ENCODE results near the gene TLE4. TPM values are rescaled to one million over a fixed set of nuclear protein-coding genes. Genes with fewer than 3 reads are reported as not detected.

Gene TLE4
- total and polyA plus RNA-seq, 2 experiments from 2014 or later, result 29.6 to 38.4 TPM

- Histone ChIP-seq H3K27ac (no peak overlapping the region), H2AFZ (no peak overlapping the region), H3K27me3 (no peaks in the 10 kb centered on the region), H3K4me1 (ENCODE audit: insufficient read depth) (no peaks in the 10 kb centered on the region), H3K36me3 (replicated peaks; ENCODE audit: insufficient read depth, low read depth) (no peaks in the 10 kb centered on the region), H3K9me2 (replicated peaks; ENCODE audit: insufficient read depth) (no peaks in the 10 kb centered on the region), H4K20me1 (ENCODE audit: insufficient read depth, poor library complexity, severe bottlenecking) (no peaks in the 10 kb centered on the region), H3K4me2 (no peak overlapping the region), H3K4me3 (no peak overlapping the region), H3K79me2 (no peaks in the 10 kb centered on the region), H3K9me3 (ENCODE audit: low read depth) (no peaks in the 10 kb centered on the region)
- no peak for DNase-seq (ENCODE audit: low spot score)
- TF ChIP-seq, protein P1, sequence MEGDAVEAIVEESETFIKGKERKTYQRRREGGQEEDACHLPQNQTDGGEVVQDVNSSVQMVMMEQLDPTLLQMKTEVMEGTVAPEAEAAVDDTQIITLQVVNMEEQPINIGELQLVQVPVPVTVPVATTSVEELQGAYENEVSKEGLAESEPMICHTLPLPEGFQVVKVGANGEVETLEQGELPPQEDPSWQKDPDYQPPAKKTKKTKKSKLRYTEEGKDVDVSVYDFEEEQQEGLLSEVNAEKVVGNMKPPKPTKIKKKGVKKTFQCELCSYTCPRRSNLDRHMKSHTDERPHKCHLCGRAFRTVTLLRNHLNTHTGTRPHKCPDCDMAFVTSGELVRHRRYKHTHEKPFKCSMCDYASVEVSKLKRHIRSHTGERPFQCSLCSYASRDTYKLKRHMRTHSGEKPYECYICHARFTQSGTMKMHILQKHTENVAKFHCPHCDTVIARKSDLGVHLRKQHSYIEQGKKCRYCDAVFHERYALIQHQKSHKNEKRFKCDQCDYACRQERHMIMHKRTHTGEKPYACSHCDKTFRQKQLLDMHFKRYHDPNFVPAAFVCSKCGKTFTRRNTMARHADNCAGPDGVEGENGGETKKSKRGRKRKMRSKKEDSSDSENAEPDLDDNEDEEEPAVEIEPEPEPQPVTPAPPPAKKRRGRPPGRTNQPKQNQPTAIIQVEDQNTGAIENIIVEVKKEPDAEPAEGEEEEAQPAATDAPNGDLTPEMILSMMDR (IDR thresholded peaks at IDR 0.05; ENCODE audit: poor library complexity), result no peak
- no peak for TF ChIP-seq EZH2 (IDR thresholded peaks at IDR 0.05; ENCODE audit: borderline replicate concordance)
- TF ChIP-seq EZH2phosphoT487 (IDR thresholded peaks at IDR 0.05; ENCODE audit: low read depth, severe bottlenecking, unreplicated experiment), result no peak
- WGBS (ENCODE audit: low lambda C conversion rate, missing lambda C conversion rate), result 96% methylated on average over 11 of the region's 11 CpGs
Measured at GRCh38 chr9:79719989-79720388, 148.2 kb downstream of the TLE4 start.

DNA sequence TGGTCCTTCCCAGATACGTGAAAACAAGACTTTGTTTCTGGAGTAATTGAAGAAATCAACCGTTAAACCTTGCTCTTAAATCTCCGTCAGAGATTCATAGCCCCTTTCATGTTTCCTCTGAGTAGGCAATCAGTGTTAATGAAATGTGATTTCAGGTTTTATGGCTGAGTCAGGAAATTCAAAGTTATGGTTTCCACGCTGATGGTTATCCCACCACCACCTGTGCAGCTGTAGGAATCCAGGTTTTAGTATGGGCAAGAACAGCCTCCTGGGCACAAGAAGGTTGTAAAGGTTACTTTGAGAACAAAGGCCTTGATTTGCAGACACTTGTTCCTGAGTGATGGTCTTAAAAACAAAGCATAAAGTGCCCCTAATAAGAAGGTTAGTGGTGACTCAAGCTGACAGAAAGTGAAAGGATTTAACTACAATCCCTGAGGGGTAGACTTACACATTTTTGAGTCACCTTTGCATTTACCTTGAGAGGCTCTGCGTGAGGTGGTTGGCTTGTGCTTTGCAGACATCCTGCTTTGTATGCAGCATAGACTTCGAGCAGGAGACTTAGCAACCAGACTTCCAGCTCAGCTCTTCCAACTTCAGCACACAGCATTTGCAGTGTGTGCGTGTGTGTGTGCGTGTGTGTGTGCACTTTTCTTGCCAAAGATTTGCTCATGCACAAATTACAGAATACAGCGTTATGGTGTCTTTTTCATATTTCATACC is 159.6 kb downstream of the TLE4 start:
- H3K9me2 ChIP-seq (replicated peaks; ENCODE audit: insufficient read depth), result no peaks in the 10 kb centered on the region
- H3K79me2 ChIP-seq, result no peaks in the 10 kb centered on the region
- 71% methylated on average over 9 of the region's 9 CpGs for WGBS (ENCODE audit: low lambda C conversion rate, missing lambda C conversion rate)
- H3K36me3 ChIP-seq (replicated peaks; ENCODE audit: insufficient read depth, low read depth), result no peaks in the 10 kb centered on the region
- DNase-seq (ENCODE audit: low spot score), result no peak
- no peaks in the 10 kb centered on the region for H3K4me1 ChIP-seq (ENCODE audit: insufficient read depth)
- H3K4me2 ChIP-seq, result no peak overlapping the region
- no peak for TF ChIP-seq EZH2phosphoT487 (IDR thresholded peaks at IDR 0.05; ENCODE audit: low read depth, severe bottlenecking, unreplicated experiment)
- TF ChIP-seq EZH2 (IDR thresholded peaks at IDR 0.05; ENCODE audit: borderline replicate concordance), result no peak
- TF ChIP-seq, protein P1 (IDR thresholded peaks at IDR 0.05; ENCODE audit: poor library complexity), result no peak
- H3K9me3 ChIP-seq (ENCODE audit: low read depth), result no peaks in the 10 kb centered on the region
- H3K27ac ChIP-seq, result no peak overlapping the region
- no peak overlapping the region for H3K4me3 ChIP-seq
- H2AFZ ChIP-seq, result no peak overlapping the region
- H3K27me3 ChIP-seq, result no peaks in the 10 kb centered on the region
- no peaks in the 10 kb centered on the region for H4K20me1 ChIP-seq (ENCODE audit: insufficient read depth, poor library complexity, severe bottlenecking)

DNA sequence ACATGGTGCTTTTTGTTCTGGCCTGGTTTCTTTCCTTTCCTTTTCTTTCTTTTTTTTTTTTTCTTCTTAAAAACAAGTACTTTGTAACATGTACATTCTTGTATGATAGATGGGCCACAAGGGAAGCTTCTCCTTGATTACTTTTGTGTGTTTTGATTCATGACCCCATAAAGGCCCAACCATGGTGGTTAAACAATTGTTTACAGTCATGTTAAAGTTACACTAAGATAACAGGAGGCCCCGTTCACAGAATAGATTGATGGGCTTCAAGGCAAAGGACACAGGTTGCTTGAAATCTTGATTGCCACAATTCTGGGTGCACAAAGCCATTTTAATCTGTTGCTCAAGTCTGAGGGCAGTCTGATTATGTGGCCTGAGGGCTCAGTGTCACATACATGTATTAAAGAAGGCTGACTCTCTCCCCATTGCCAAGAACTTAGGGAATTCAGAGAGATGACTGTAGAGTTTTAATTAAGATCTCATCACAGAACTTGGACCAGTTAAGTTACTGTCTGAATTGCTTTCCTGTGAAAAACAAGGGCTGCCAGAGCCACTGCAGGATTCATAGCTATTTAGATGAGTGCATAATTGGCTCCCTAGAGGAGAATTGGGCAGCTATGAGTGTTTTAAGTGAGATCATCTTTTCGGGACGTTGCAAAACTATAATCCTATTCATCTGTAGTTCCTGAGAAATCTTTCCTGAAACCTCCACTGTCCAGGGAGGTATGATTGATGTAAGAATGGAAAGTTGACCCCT is 163.4 kb downstream of the TLE4 start:
- H3K4me2 ChIP-seq, result no peak overlapping the region
- WGBS (ENCODE audit: low lambda C conversion rate, missing lambda C conversion rate), result 59% methylated on average over 3 of the region's 3 CpGs
- H3K4me3 ChIP-seq, result no peak overlapping the region
- H3K4me1 ChIP-seq (ENCODE audit: insufficient read depth), result no peaks in the 10 kb centered on the region
- no peaks in the 10 kb centered on the region for H3K27me3 ChIP-seq
- TF ChIP-seq EZH2phosphoT487 (IDR thresholded peaks at IDR 0.05; ENCODE audit: low read depth, severe bottlenecking, unreplicated experiment) (no peak), EZH2 (IDR thresholded peaks at IDR 0.05; ENCODE audit: borderline replicate concordance) (no peak)
- TF ChIP-seq, protein P1 (IDR thresholded peaks at IDR 0.05; ENCODE audit: poor library complexity), result no peak
- no peaks in the 10 kb centered on the region for H3K79me2 ChIP-seq
- no peak overlapping the region for H2AFZ ChIP-seq
- DNase-seq (ENCODE audit: low spot score), result no peak
- H4K20me1 ChIP-seq (ENCODE audit: insufficient read depth, poor library complexity, severe bottlenecking), result no peaks in the 10 kb centered on the region
- no peaks in the 10 kb centered on the region for H3K36me3 ChIP-seq (replicated peaks; ENCODE audit: insufficient read depth, low read depth)
- H3K27ac ChIP-seq, result no peak overlapping the region
- H3K9me3 ChIP-seq (ENCODE audit: low read depth), result no peaks in the 10 kb centered on the region
- no peaks in the 10 kb centered on the region for H3K9me2 ChIP-seq (replicated peaks; ENCODE audit: insufficient read depth)
